Activated T-helper 1 cell treated with anti-CD3 and anti-CD28 coated beads, Interleukin-12 subunit alpha, Interleukin-12 subunit beta, Interleukin-2, Interleukin-4 antibody, amounts not matched to agents 30 ng/mL and 10 ng/mL and 1 ng/mL, durations not matched to agents 14 hours and 24 hours and 36 hours (primary cell): ENCODE measurements around the gene CGGBP1. TPM values are rescaled to one million over a fixed set of nuclear protein-coding genes. Genes with fewer than 3 reads are reported as not detected.

Experiments used
- DNase-seq: peaks from one replicate; pipeline ENCODE4 v3.0.0; 2021; ENCODE audit warnings: low spot score
- H3K27ac Mint-ChIP-seq: one replicate; pipeline ENCODE4 v1.8.0; 2021; ENCODE audit warnings: mild to moderate bottlenecking, mixed read lengths
- H3K27me3 Mint-ChIP-seq: one replicate; pipeline ENCODE4 v1.8.0; 2022; ENCODE audit warnings: mild to moderate bottlenecking, moderate library complexity, mixed read lengths; ENCODE audit not compliant: insufficient read depth
- H3K36me3 Mint-ChIP-seq: one replicate; pipeline ENCODE4 v1.8.0; 2021; ENCODE audit warnings: low read depth, mixed read lengths
- H3K4me1 Mint-ChIP-seq: one replicate; pipeline ENCODE4 v1.8.0; 2021; ENCODE audit warnings: low read depth, mixed read lengths
- H3K4me3 Mint-ChIP-seq: one replicate; pipeline ENCODE4 v1.8.0; 2021; ENCODE audit warnings: mild to moderate bottlenecking, moderate library complexity, mixed read lengths
- H3K9me3 Mint-ChIP-seq: one replicate; pipeline ENCODE4 v1.8.0; 2021; ENCODE audit warnings: mixed read lengths
- intact Hi-C: fragments of 100-400 bp; cut with micrococcal nuclease; formaldehyde crosslinking; loops from one replicate; pipeline ENCODE4 v1.15.1; 2024
- total RNA-seq: library from RNA; stranded (reverse); gene quantifications from 2 replicates; pipeline ENCODE4 v1.2.3, GENCODE V29; 2022

CGGBP1 gene, protein sequence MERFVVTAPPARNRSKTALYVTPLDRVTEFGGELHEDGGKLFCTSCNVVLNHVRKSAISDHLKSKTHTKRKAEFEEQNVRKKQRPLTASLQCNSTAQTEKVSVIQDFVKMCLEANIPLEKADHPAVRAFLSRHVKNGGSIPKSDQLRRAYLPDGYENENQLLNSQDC
- 90.5 and 95.0 TPM in 2 replicates for total RNA-seq

DNA sequence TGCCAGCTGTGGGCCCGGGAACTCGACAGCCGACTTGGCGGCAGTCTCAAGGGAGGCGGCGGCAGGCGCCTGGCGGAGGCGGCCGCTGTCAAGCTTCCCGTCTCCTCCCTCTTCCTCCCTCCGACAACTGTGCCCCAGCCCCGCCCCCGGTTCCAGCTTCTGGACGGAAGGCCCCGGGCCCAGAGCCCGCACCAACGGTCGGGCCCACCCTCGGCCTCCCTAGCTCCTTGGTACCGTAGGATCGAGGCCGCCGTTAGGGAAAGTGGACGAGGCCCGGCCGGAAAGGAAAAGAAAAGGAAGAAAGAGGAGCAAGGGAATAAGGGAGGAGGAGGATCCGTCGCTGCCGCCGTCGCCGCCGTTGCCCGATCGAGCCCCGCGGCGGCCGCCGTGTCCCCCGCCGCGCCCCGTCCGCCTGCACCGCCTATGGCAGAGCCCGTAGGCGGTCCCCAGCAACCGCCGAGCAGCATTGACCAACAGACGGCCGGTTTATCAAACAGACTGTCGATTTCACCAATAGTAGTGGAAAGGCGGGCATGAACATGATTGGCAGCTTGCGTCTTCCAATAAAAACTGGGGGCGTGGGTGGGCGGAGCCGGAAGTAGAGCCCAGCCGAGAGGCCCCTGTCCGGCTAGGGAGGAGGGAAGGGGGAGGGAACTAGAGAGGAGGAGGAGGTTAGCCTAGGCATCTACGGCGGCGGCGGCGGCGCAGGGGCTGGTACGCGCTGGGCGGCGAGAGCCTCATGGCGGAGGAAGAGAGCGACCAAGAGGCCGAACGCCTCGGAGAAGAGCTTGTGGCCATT lies at the start of gene CGGBP1, which contains the start of gene ZNF654:
Gene CGGBP1 (minus strand): TSS at position 425 of the 799 bp plus-strand sequence. CDS start 3,029 bp downstream, outside the sequence.
Gene ZNF654 (plus strand): TSS at position 675 of the 799 bp plus-strand sequence. CDS start 65 bp downstream, at position 740.
- Mint-ChIP-seq H3K9me3 (no peaks in the 10 kb centered on the region), H3K27ac (peak within 1 kb of the TSS; percentile 96), H3K36me3 (peaks cover 34% of the 10 kb centered on the region), H3K27me3 (no peaks in the 10 kb centered on the region), H3K4me3 (peak within 1 kb of the TSS; percentile 95), H3K4me1 (peaks cover 49% of the 10 kb centered on the region)
- DNase-seq: peak; percentile 99
- intact Hi-C loops: loop anchor here (1.0 to 5.0 kb wide), 8 partner anchors 26 to 832 kb away; partner anchors contain the start of genes C3orf38 and CHMP2B

- peaks cover 6% of the 10 kb centered on the region for H3K9me3 Mint-ChIP-seq
- intact Hi-C loops: no loop called here
- H3K36me3 Mint-ChIP-seq: peaks cover 24% of the 10 kb centered on the region
- H3K27me3 Mint-ChIP-seq: no peaks in the 10 kb centered on the region
- H3K27ac Mint-ChIP-seq: no peak overlapping the region
- DNase-seq: no peak
- H3K4me1 Mint-ChIP-seq: peaks cover 8% of the 10 kb centered on the region
- H3K4me3 Mint-ChIP-seq: no peak overlapping the region
These were observed 46.5 kb upstream of the CGGBP1 start for GRCh38 chr3:88105325-88105724.

GRCh38 chr3:88101142-88101541 lies 42.3 kb upstream of the CGGBP1 start:
- intact Hi-C loops: no loop called here
- DNase-seq: no peak
- peaks cover 50% of the 10 kb centered on the region for H3K36me3 Mint-ChIP-seq
- H3K27me3 Mint-ChIP-seq: no peaks in the 10 kb centered on the region
- H3K4me3 Mint-ChIP-seq: no peak overlapping the region
- peaks cover 22% of the 10 kb centered on the region for H3K9me3 Mint-ChIP-seq
- peaks cover 8% of the 10 kb centered on the region for H3K4me1 Mint-ChIP-seq
- H3K27ac Mint-ChIP-seq: no peak overlapping the region

GRCh38 chr3:88093266-88093665 lies 34.5 kb upstream of the CGGBP1 start:
- DNase-seq: no peak
- H3K27me3 Mint-ChIP-seq: no peaks in the 10 kb centered on the region
- peaks cover 14% of the 10 kb centered on the region for H3K9me3 Mint-ChIP-seq
- no peak overlapping the region for H3K4me3 Mint-ChIP-seq
- intact Hi-C loops: no loop called here
- peaks cover 67% of the 10 kb centered on the region for H3K36me3 Mint-ChIP-seq
- H3K27ac Mint-ChIP-seq: no peak overlapping the region
- peaks cover 6% of the 10 kb centered on the region for H3K4me1 Mint-ChIP-seq

DNA sequence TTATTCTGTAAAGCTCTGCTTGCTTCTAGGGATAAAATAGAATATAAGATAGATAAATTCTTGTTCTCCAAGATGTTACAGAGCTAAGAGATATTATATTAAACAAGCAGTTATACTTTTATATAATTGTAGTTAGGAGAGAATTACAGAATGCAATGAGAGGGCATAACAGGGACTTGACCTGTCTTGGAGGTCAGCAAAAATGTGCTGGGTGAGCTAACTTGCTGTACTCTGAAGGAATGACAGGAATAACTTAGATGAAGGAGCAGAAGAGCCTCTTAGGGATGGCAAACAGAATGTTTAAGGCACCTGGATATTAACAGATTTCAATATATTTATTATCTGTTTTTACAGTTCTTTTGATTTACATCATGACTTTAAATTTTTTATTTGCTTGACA lies 33.5 kb upstream of the CGGBP1 start:
- Mint-ChIP-seq H3K27ac (no peak overlapping the region), H3K4me3 (no peak overlapping the region), H3K9me3 (peaks cover 4% of the 10 kb centered on the region), H3K4me1 (peaks cover 6% of the 10 kb centered on the region), H3K27me3 (no peaks in the 10 kb centered on the region), H3K36me3 (peaks cover 60% of the 10 kb centered on the region)
- intact Hi-C loops: no loop called here
- DNase-seq: no peak

GRCh38 chr3:88090681-88091080 lies 31.9 kb upstream of the CGGBP1 start:
- H3K4me1 Mint-ChIP-seq: peaks cover 2% of the 10 kb centered on the region
- no peak for DNase-seq
- peaks cover 4% of the 10 kb centered on the region for H3K9me3 Mint-ChIP-seq
- no peak overlapping the region for H3K27ac Mint-ChIP-seq
- intact Hi-C loops: no loop called here
- H3K27me3 Mint-ChIP-seq: no peaks in the 10 kb centered on the region
- H3K4me3 Mint-ChIP-seq: no peak overlapping the region
- H3K36me3 Mint-ChIP-seq: peaks cover 52% of the 10 kb centered on the region

DNA sequence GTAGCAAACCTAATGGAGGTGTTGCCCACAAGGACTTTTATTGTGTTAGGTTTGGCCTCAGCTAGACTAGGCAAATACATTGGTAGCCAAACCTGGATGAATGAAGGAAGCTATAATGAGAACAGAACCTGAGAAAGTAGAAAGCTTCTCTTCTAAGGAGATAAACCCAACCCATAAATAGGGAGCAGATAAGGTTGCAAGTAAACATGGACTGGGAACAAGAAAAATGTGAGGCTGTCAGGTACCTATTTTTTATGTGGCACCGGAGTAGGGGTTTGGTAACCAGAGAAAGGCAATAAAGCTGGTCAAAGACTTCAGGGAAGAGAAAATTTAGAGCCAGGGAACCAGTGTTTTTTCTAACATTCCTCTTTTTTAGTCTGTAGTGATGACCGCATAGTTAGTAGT lies 25.3 kb upstream of the CGGBP1 start:
- Mint-ChIP-seq H3K27ac (no peak overlapping the region), H3K4me1 (peaks cover 21% of the 10 kb centered on the region), H3K4me3 (no peak overlapping the region), H3K9me3 (no peaks in the 10 kb centered on the region), H3K36me3 (peaks cover 17% of the 10 kb centered on the region), H3K27me3 (no peaks in the 10 kb centered on the region)
- no peak for DNase-seq
- intact Hi-C loops: no loop called here

DNA sequence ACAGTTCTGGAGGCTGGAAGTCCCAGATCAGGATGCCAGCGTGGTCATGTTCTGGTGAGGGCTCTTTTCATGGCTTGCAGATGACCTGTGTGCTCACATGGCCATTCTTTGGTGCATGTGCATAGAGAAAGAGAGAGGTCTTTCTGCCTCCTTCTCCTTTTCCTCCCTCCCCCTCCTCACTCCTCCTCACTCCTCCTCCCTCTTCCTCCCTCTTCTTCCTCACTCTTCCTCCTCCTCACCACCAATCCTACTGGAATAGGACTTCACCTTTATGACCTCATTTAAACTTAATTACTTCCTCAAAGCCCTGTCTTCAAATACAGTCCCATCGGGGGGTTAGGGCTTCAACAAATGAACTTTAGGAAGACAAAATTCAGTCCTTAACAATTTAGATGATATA lies 24.0 kb upstream of the CGGBP1 start:
- Mint-ChIP-seq H3K27me3 (no peaks in the 10 kb centered on the region), H3K36me3 (peaks cover 12% of the 10 kb centered on the region), H3K9me3 (no peaks in the 10 kb centered on the region), H3K27ac (no peak overlapping the region), H3K4me1 (peaks cover 21% of the 10 kb centered on the region), H3K4me3 (no peak overlapping the region)
- no peak for DNase-seq
- intact Hi-C loops: no loop called here

DNA sequence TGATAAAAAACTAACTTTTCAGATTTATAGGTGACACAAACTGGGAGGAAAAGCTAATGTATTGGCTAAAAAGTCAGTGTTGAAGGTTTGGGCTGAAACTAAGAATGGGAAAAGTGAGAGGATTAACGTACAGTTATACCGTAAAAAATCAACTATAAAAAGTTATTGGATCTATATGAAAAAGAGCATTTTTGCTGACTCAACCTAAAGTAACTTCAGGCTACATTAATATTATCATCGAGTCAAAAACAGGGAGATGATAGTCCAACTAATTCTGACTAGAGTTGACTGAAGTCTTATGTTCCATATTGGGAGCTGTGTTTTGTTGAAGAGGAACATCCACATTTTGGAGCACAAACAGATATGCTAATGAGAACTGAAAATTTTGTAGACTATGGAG lies 20.1 kb upstream of the CGGBP1 start:
- intact Hi-C loops: no loop called here
- Mint-ChIP-seq H3K27ac (no peak overlapping the region), H3K9me3 (no peaks in the 10 kb centered on the region), H3K36me3 (peaks cover 6% of the 10 kb centered on the region), H3K4me3 (no peak overlapping the region), H3K4me1 (peaks cover 27% of the 10 kb centered on the region), H3K27me3 (no peaks in the 10 kb centered on the region)
- no peak for DNase-seq

DNA sequence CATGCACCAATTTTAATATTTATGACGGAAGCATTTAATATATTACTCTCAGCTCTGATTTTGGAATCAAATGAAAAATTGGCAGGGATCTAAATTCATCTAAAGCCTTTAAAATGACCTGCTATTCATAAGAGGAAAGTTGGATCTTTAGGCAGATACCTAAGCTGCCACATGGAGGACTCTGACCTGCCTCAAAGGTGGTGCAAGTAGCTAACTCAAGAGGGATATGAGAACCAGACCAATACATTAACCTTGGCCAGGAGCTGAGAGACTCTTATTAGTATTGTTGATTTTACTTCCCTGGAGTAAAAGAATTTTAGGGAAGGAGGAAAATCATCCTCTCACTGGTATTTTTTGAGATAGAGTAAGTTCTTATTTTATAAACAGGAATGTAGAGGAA lies 17.9 kb upstream of the CGGBP1 start:
- no peaks in the 10 kb centered on the region for H3K27me3 Mint-ChIP-seq
- H3K4me3 Mint-ChIP-seq: no peak overlapping the region
- no peak overlapping the region for H3K27ac Mint-ChIP-seq
- H3K9me3 Mint-ChIP-seq: peaks cover 7% of the 10 kb centered on the region
- intact Hi-C loops: loop anchor here (2.0 kb wide), 1 partner anchor 14 kb away; no protein-coding TSS in a partner anchor
- H3K36me3 Mint-ChIP-seq: peaks cover 13% of the 10 kb centered on the region
- DNase-seq: no peak
- peaks cover 30% of the 10 kb centered on the region for H3K4me1 Mint-ChIP-seq

DNA sequence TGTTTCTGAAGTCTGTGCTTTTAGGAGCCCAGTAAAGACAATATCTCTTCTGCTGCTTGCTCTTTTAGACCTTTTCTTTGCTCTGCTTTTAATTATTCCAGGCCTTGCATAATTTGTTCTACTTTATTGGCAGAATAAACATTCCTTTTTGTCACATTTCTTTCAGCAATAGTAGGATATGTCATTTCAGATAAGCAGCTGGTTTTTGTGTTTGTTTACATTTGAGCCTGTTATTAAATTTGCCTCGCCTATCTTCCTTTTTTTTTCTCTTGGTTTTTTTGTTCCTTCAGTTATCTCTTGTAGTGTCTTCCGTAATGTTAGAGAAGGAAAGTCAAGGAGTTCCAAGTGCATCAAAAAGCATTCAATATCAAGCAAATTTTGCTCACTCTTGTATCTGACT lies 16.7 kb upstream of the CGGBP1 start:
- no peak for DNase-seq
- Mint-ChIP-seq H3K27ac (no peak overlapping the region), H3K9me3 (peaks cover 13% of the 10 kb centered on the region), H3K27me3 (no peaks in the 10 kb centered on the region), H3K4me1 (peaks cover 24% of the 10 kb centered on the region), H3K4me3 (no peak overlapping the region), H3K36me3 (peaks cover 19% of the 10 kb centered on the region)
- intact Hi-C loops: no loop called here

GRCh38 chr3:88075072-88075471 lies 16.3 kb upstream of the CGGBP1 start:
- intact Hi-C loops: no loop called here
- peaks cover 23% of the 10 kb centered on the region for H3K36me3 Mint-ChIP-seq
- H3K9me3 Mint-ChIP-seq: peaks cover 16% of the 10 kb centered on the region

GRCh38 chr3:88061746-88062145 lies 2.9 kb upstream of the CGGBP1 start:
- H3K4me1 Mint-ChIP-seq: peaks cover 48% of the 10 kb centered on the region

More at GRCh38 chr3:88075072-88075471, 16.3 kb upstream of the CGGBP1 start:
- DNase-seq: no peak
- Mint-ChIP-seq H3K4me3 (no peak overlapping the region), H3K4me1 (peaks cover 22% of the 10 kb centered on the region), H3K27me3 (no peaks in the 10 kb centered on the region), H3K27ac (no peak overlapping the region)

More at GRCh38 chr3:88061746-88062145, 2.9 kb upstream of the CGGBP1 start:
- DNase-seq: no peak
- Mint-ChIP-seq H3K27me3 (no peaks in the 10 kb centered on the region), H3K27ac (peak overlapping the region; percentile 56), H3K36me3 (peaks cover 23% of the 10 kb centered on the region), H3K4me3 (peak overlapping the region; percentile 60), H3K9me3 (peaks cover 1% of the 10 kb centered on the region)
- intact Hi-C loops: loop anchor here (2.0 kb wide), 1 partner anchor 15 kb away; no protein-coding TSS in a partner anchor
